Keratinocyte (primary cell): ENCODE results near the gene SERBP1. TPM values are rescaled to one million over a fixed set of nuclear protein-coding genes. Genes with fewer than 3 reads are reported as not detected.
A peak's percentile ranks its signal among the peaks of the same experiment; 100 is the strongest.
"Not testable (repeated sequence)": the region's sequence is repeated elsewhere in the genome, so short reads cannot be mapped to it uniquely, and the experiment has no call there.

ENCODE experiments used
- DNase-seq: peaks from one replicate; pipeline ENCODE4 v3.0.0-alpha.2; 2011; ENCODE audit warnings: low read depth, missing footprints, low spot score
- FAIRE-seq: peaks from 2 replicates; lab custom pipeline; 2011; peaks lifted over from hg19 to GRCh38; lab: Jason Lieb, UNC
- H2AFZ ChIP-seq: 2 replicates; pipeline ENCODE4 v1.6.0; 2012; ENCODE audit warnings: low read length, control low read depth, inconsistent platforms; ENCODE audit not compliant: control insufficient read depth
- H3K27ac ChIP-seq: 2 replicates; pipeline ENCODE4 v1.5.1; 2011; ENCODE audit warnings: low read length; ENCODE audit not compliant: control insufficient read depth, insufficient read depth
- H3K27me3 ChIP-seq: 3 replicates; pipeline ENCODE4 v1.6.0; 2011; ENCODE audit warnings: low read length; ENCODE audit not compliant: control insufficient read depth, insufficient read depth; ENCODE audit errors: extremely low read depth
- H3K36me3 ChIP-seq, 2 experiments: 2 replicates in 1 of 2; 3 replicates in 1 of 2; pipeline ENCODE4 v1.5.1; 2011; ENCODE audit warnings: low read length in 2 of 2, mild to moderate bottlenecking in 1 of 2; ENCODE audit not compliant: control insufficient read depth in 2 of 2, insufficient read depth in 2 of 2; ENCODE audit errors: extremely low read depth in 1 of 2
- H3K4me1 ChIP-seq: 3 replicates; pipeline ENCODE4 v1.5.1; 2011; ENCODE audit warnings: low read length; ENCODE audit not compliant: control insufficient read depth, insufficient read depth; ENCODE audit errors: extremely low read depth
- H3K4me2 ChIP-seq: 3 replicates; pipeline ENCODE4 v1.6.0; 2011; ENCODE audit warnings: low read depth, low read length; ENCODE audit not compliant: control insufficient read depth, insufficient read depth; ENCODE audit errors: extremely low read depth
- H3K4me3 ChIP-seq, 3 experiments: fragments of 200-600 bp in 1 of 3; sonication (generic) in 1 of 3; 2 replicates in 2 of 3; 3 replicates in 1 of 3; pipeline ENCODE4 v1.5.1; 2011 to 2016; ENCODE audit warnings: low read length in 3 of 3, mild to moderate bottlenecking in 3 of 3, control low read depth in 2 of 3, inconsistent platforms in 1 of 3, low read depth in 1 of 3, mixed read lengths in 1 of 3, mixed run types in 1 of 3, moderate library complexity in 1 of 3; ENCODE audit not compliant: control insufficient read depth in 2 of 3, insufficient read depth in 2 of 3; ENCODE audit errors: extremely low read depth in 1 of 3
- H3K79me2 ChIP-seq: 2 replicates; pipeline ENCODE4 v1.6.0; 2012; ENCODE audit warnings: low read length; ENCODE audit not compliant: control insufficient read depth, insufficient read depth
- H3K9ac ChIP-seq: 3 replicates; pipeline ENCODE4 v1.6.0; 2011; ENCODE audit warnings: low read length; ENCODE audit not compliant: control insufficient read depth, insufficient read depth; ENCODE audit errors: extremely low read depth
- H3K9me1 ChIP-seq: 3 replicates; pipeline ENCODE4 v1.6.0; 2011; ENCODE audit warnings: low read length; ENCODE audit not compliant: control insufficient read depth, insufficient read depth; ENCODE audit errors: extremely low read depth
- H3K9me3 ChIP-seq: 2 replicates; pipeline ENCODE4 v1.5.1; 2012; ENCODE audit warnings: low read depth, low read length; ENCODE audit not compliant: control insufficient read depth
- H4K20me1 ChIP-seq: 3 replicates; pipeline ENCODE4 v1.6.0; 2011; ENCODE audit warnings: low read length; ENCODE audit not compliant: control insufficient read depth, insufficient read depth; ENCODE audit errors: extremely low read depth
- EZH2 ChIP-seq: IDR thresholded peaks from one replicate; pipeline ENCODE4 v1.6.1; 2012; ENCODE audit warnings: inconsistent platforms, mild to moderate bottlenecking, low read length, moderate library complexity
- dilution Hi-C: fragments of 300-500 bp; cut with MboI; formaldehyde crosslinking; loops from one replicate; pipeline ENCODE4 v1.7.0; 2020; ENCODE audit warnings: low sequenced_read_pairs; ENCODE audit not compliant: extremely low pct_ligation_motif_present
- polyA plus RNA-seq, 5 experiments: library from polyadenylated mRNA; depleted of rRNA in 3 of 5; stranded (reverse) in 3 of 5; stranded (forward) in 1 of 5; unstranded in 1 of 5; fragments of >200 nt; gene quantifications; 1 replicate in 1 of 5; 2 replicates in 3 of 5; 3 replicates in 1 of 5; pipeline versions ENCODE4 v1.2.1 to v1.2.3, GENCODE V29; 2011 to 2012; ENCODE audit warnings: missing spikeins in 2 of 5, low read depth in 1 of 5, low replicate concordance in 1 of 5
- TF ChIP-seq, protein P1 (sequence below), 3 experiments: IDR thresholded peaks in 1 of 3; conservative IDR thresholded peaks in 1 of 3; optimal IDR thresholded peaks in 1 of 3; 2 replicates in 2 of 3; 3 replicates in 1 of 3; pipeline versions ENCODE3 to v1.5.1; 2011; ENCODE audit warnings: low read length in 3 of 3, mild to moderate bottlenecking in 3 of 3, moderate library complexity in 2 of 3, control low read depth in 1 of 3, inconsistent platforms in 1 of 3; ENCODE audit not compliant: insufficient read depth in 2 of 3; ENCODE audit errors: extremely low read depth in 1 of 3

Gene SERBP1
- polyA plus RNA-seq, 1 donor (not counting 4 experiments of a cell fraction or from before 2014, with no cell fraction given) = 352 TPM

GRCh38 chr1:67401443-67401842 is 28.8 kb downstream of the SERBP1 start:
- H4K20me1 ChIP-seq = no peaks in the 10 kb centered on the region
- H3K9ac ChIP-seq = no peak overlapping the region
- H3K79me2 ChIP-seq = no peaks in the 10 kb centered on the region
- FAIRE-seq (no peak), DNase-seq (no peak)
- H3K27me3 ChIP-seq = no peaks in the 10 kb centered on the region
- H3K4me3 ChIP-seq = no peak overlapping the region
- no peak overlapping the region for H3K27ac ChIP-seq
- no peak overlapping the region for H2AFZ ChIP-seq
- no peak overlapping the region for H3K4me2 ChIP-seq
- peaks cover 0 to 9% of the 10 kb centered on the region in 2 experiments for H3K36me3 ChIP-seq
- dilution Hi-C loops = no loop called here
- no peak for TF ChIP-seq EZH2
- TF ChIP-seq, protein P1, sequence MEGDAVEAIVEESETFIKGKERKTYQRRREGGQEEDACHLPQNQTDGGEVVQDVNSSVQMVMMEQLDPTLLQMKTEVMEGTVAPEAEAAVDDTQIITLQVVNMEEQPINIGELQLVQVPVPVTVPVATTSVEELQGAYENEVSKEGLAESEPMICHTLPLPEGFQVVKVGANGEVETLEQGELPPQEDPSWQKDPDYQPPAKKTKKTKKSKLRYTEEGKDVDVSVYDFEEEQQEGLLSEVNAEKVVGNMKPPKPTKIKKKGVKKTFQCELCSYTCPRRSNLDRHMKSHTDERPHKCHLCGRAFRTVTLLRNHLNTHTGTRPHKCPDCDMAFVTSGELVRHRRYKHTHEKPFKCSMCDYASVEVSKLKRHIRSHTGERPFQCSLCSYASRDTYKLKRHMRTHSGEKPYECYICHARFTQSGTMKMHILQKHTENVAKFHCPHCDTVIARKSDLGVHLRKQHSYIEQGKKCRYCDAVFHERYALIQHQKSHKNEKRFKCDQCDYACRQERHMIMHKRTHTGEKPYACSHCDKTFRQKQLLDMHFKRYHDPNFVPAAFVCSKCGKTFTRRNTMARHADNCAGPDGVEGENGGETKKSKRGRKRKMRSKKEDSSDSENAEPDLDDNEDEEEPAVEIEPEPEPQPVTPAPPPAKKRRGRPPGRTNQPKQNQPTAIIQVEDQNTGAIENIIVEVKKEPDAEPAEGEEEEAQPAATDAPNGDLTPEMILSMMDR (optimal IDR thresholded peaks at IDR 0.05 in 1 of 3, IDR thresholded peaks at IDR 0.05 in 1 of 3, conservative IDR thresholded peaks at IDR 0.05 in 1 of 3; ENCODE audit: extremely low read depth in 1 of 3, insufficient read depth in 2 of 3, low read length in 3 of 3) = no peak
- no peaks in the 10 kb centered on the region for H3K9me1 ChIP-seq
- no peaks in the 10 kb centered on the region for H3K9me3 ChIP-seq
- peaks cover 9% of the 10 kb centered on the region for H3K4me1 ChIP-seq

GRCh38 chr1:67400029-67400786 is 30.0 kb downstream of the SERBP1 start:
- DNase-seq, FAIRE-seq, dilution Hi-C loops, H2AFZ ChIP-seq, H3K36me3 ChIP-seq, H4K20me1 ChIP-seq, H3K4me1 ChIP-seq, H3K27me3 ChIP-seq, H3K4me3 ChIP-seq, H3K9ac ChIP-seq, H3K9me3 ChIP-seq, H3K79me2 ChIP-seq, H3K9me1 ChIP-seq: not testable (repeated sequence)
- peak overlapping the region; percentile 29 for H3K4me2 ChIP-seq
- peak overlapping the region; percentile 44 for H3K27ac ChIP-seq
